GM23338 (cell line): ENCODE data around the gene CCDC187. TPM values are rescaled to one million over a fixed set of nuclear protein-coding genes. Genes with fewer than 3 reads are reported as not detected.

ENCODE experiments used
- ATAC-seq: fragments of 200-7000 bp; cut with Tn5 transposase; 3 replicates; pipeline ENCODE4 v1.9.1; 2020
- DNase-seq: peaks from one replicate; pipeline ENCODE4 v3.0.0-alpha.2; 2015; ENCODE audit warnings: low spot score
- H2AFZ ChIP-seq: fragments of 200-600 bp; sonication (generic); 2 replicates; pipeline ENCODE4 v1.8.0; 2016; ENCODE audit warnings: antibody characterized with exemption, mild to moderate bottlenecking, moderate library complexity
- H3F3A ChIP-seq: fragments of 200-600 bp; sonication (generic); replicated peaks from 2 replicates; pipeline ENCODE4 v1.8.0; 2017; ENCODE audit warnings: antibody characterized with exemption, mixed run types, low read depth
- H3K27ac ChIP-seq: fragments of 200-600 bp; sonication (generic); 2 replicates; pipeline ENCODE4 v1.6.1; 2016; ENCODE audit warnings: low read depth
- H3K27me3 ChIP-seq: fragments of 200-600 bp; sonication (generic); 2 replicates; pipeline ENCODE4 v1.8.0; 2016; ENCODE audit warnings: mild to moderate bottlenecking, mixed run types, moderate library complexity; ENCODE audit not compliant: insufficient read depth
- H3K36me3 ChIP-seq: fragments of 200-600 bp; sonication (generic); 2 replicates; pipeline ENCODE4 v1.8.0; 2016; ENCODE audit warnings: mild to moderate bottlenecking; ENCODE audit not compliant: insufficient read depth
- H3K4me1 ChIP-seq: fragments of 200-600 bp; sonication (generic); 2 replicates; pipeline ENCODE4 v1.8.0; 2016; ENCODE audit warnings: mild to moderate bottlenecking, moderate library complexity; ENCODE audit not compliant: insufficient read depth
- H3K4me2 ChIP-seq: fragments of 200-600 bp; sonication (generic); 2 replicates; pipeline ENCODE4 v1.7.1; 2017; ENCODE audit warnings: mixed run types
- H3K4me3 ChIP-seq: fragments of 200-600 bp; sonication (generic); 2 replicates; pipeline ENCODE4 v1.6.1; 2016; ENCODE audit warnings: mixed run types
- H3K79me2 ChIP-seq: fragments of 200-600 bp; sonication (generic); replicated peaks from 2 replicates; pipeline ENCODE4 v1.8.0; 2017; ENCODE audit warnings: mild to moderate bottlenecking; ENCODE audit not compliant: insufficient read depth
- H3K9me2 ChIP-seq: fragments of 200-600 bp; sonication (generic); 2 replicates; pipeline ENCODE4 v1.8.0; 2017; ENCODE audit not compliant: insufficient read depth
- H4K20me1 ChIP-seq: fragments of 200-600 bp; sonication (generic); replicated peaks from 2 replicates; pipeline ENCODE4 v1.8.0; 2017; ENCODE audit warnings: mild to moderate bottlenecking; ENCODE audit not compliant: insufficient read depth
- H3K27ac Mint-ChIP-seq: 2 replicates; pipeline ENCODE4 v1.8.0; 2020; ENCODE audit warnings: inconsistent platforms, mild to moderate bottlenecking, moderate library complexity, mixed read lengths
- H3K27me3 Mint-ChIP-seq: 3 replicates; pipeline ENCODE4 v1.8.0; 2022; ENCODE audit warnings: low read depth, mild to moderate bottlenecking, moderate library complexity, mixed read lengths, inconsistent platforms; ENCODE audit not compliant: insufficient read depth, poor library complexity
- H3K36me3 Mint-ChIP-seq: 3 replicates; pipeline ENCODE4 v1.8.0; 2021; ENCODE audit warnings: low read depth, mild to moderate bottlenecking, inconsistent platforms, moderate library complexity, mixed read lengths
- H3K4me1 Mint-ChIP-seq: 3 replicates; pipeline ENCODE4 v1.8.0; 2020; ENCODE audit warnings: mild to moderate bottlenecking, inconsistent platforms, mixed read lengths
- H3K4me3 Mint-ChIP-seq: 3 replicates; pipeline ENCODE4 v1.8.0; 2021; ENCODE audit warnings: moderate library complexity, mild to moderate bottlenecking, inconsistent platforms, mixed read lengths
- H3K9me3 Mint-ChIP-seq: 3 replicates; pipeline ENCODE4 v1.8.0; 2020; ENCODE audit warnings: moderate library complexity, mild to moderate bottlenecking, inconsistent platforms, mixed read lengths
- CREB1 ChIP-seq: fragments of 250-450 bp; sonication (Bioruptor Pico); IDR thresholded peaks from 2 replicates; pipeline ENCODE4 v1.5.0; 2020; ENCODE audit warnings: low read depth, mild to moderate bottlenecking, moderate library complexity
- CTCF ChIP-seq, 2 experiments: fragments of 200-600 bp in 1 of 2; sonication (generic) in 1 of 2; conservative IDR thresholded peaks; 2 replicates each; pipeline versions ENCODE4 v1.5.1 to v1.6.1; 2016 to 2017; ENCODE audit warnings: antibody characterized with exemption in 2 of 2, low read depth in 2 of 2, mild to moderate bottlenecking in 2 of 2, moderate library complexity in 1 of 2
- ETS1 ChIP-seq: IDR thresholded peaks from 2 replicates; pipeline ENCODE4 v1.6.1; 2016; ENCODE audit warnings: antibody characterized with exemption
- EZH2 ChIP-seq: fragments of 200-600 bp; sonication (generic); IDR thresholded peaks from one replicate; pipeline ENCODE4 v1.8.0; 2017; ENCODE audit warnings: antibody characterized with exemption, mild to moderate bottlenecking, low read depth; ENCODE audit not compliant: unreplicated experiment
- EZH2phosphoT487 ChIP-seq: fragments of 200-600 bp; sonication (generic); IDR thresholded peaks from one replicate; pipeline ENCODE4 v1.8.1; 2018; ENCODE audit warnings: antibody characterized with exemption; ENCODE audit not compliant: unreplicated experiment
- JUNB ChIP-seq: IDR thresholded peaks from one replicate; pipeline ENCODE4 v1.6.1; 2016; ENCODE audit warnings: antibody characterized with exemption; ENCODE audit not compliant: unreplicated experiment
- NANOG ChIP-seq: IDR thresholded peaks from 2 replicates; pipeline ENCODE4 v1.6.1; 2016; ENCODE audit warnings: antibody characterized with exemption, borderline replicate concordance
- POLR2AphosphoS5 ChIP-seq: IDR thresholded peaks from 2 replicates; pipeline ENCODE4 v1.6.1; 2016; ENCODE audit warnings: antibody characterized with exemption, low read depth
- REST ChIP-seq: IDR thresholded peaks from one replicate; pipeline ENCODE4 v1.6.1; 2018; ENCODE audit warnings: antibody characterized with exemption; ENCODE audit not compliant: unreplicated experiment
- STAT1 ChIP-seq: IDR thresholded peaks from one replicate; pipeline ENCODE4 v1.6.1; 2016; ENCODE audit warnings: antibody characterized with exemption; ENCODE audit not compliant: unreplicated experiment
- ZNF114 ChIP-seq: fragments of 250-450 bp; sonication (Bioruptor Pico); IDR thresholded peaks from 2 replicates; pipeline ENCODE4 v1.5.0; 2020; ENCODE audit warnings: mild to moderate bottlenecking, moderate library complexity
- ZNF331 ChIP-seq: fragments of 250-450 bp; sonication (Bioruptor Pico); IDR thresholded peaks from 2 replicates; pipeline ENCODE4 v1.5.0; 2020; ENCODE audit warnings: low read depth, mild to moderate bottlenecking, moderate library complexity
- ZNF462 ChIP-seq: fragments of 250-450 bp; sonication (Bioruptor Pico); IDR thresholded peaks from 2 replicates; pipeline ENCODE4 v1.5.0; 2020; ENCODE audit warnings: mild to moderate bottlenecking, moderate library complexity
- polyA plus RNA-seq: library from polyadenylated mRNA; unstranded; fragments of >200 nt; fragmentation: Nextera tagmentation; extraction: Ambion mirVana; gene quantifications from 2 replicates; pipeline ENCODE4 v1.2.1, GENCODE V29; 2016
- total RNA-seq: library from RNA; depleted of rRNA; stranded (reverse); fragments of >200 nt; shearing (Covaris generic); gene quantifications from 2 replicates; pipeline ENCODE4 v1.2.3, GENCODE V29; 2014

CCDC187 gene
- total and polyA plus RNA-seq, 2 experiments from 2014 or later: 0.14 TPM; not detected in 1

- peaks cover 14% of the 10 kb centered on the region for H3K4me1 Mint-ChIP-seq
- Histone ChIP-seq H3F3A (0 out of 2 replicates have a peak, but pooled peaks cover 2% of the 10 kb centered on the region), H3K27me3 (no peaks in the 10 kb centered on the region), H4K20me1 (peaks cover 44% of the 10 kb centered on the region), H3K36me3 (no peaks in the 10 kb centered on the region), H3K4me1 (no peaks in the 10 kb centered on the region), H3K79me2 (peaks cover 80% of the 10 kb centered on the region), H3K27ac (no peak overlapping the region), H3K9me2 (no peaks in the 10 kb centered on the region), H3K4me3 (no peak overlapping the region), H3K4me2 (no peak overlapping the region), H2AFZ (no peak overlapping the region)
- TF ChIP-seq REST (no peak), ZNF462 (CRISPR knock-in tag) (no peak), POLR2AphosphoS5 (no peak), CREB1 (no peak), CTCF (conservative IDR thresholded peaks at IDR 0.05; ENCODE audit: low read depth in 2 of 2) (no peak), EZH2 (no peak), EZH2phosphoT487 (no peak), STAT1 (no peak), NANOG (no peak), JUNB (no peak), ZNF331 (no peak), ETS1 (no peak), ZNF114 (CRISPR knock-in tag) (no peak)
- no peak overlapping the region for H3K4me3 Mint-ChIP-seq
- no peak overlapping the region for H3K27ac Mint-ChIP-seq
- H3K9me3 Mint-ChIP-seq: no peaks in the 10 kb centered on the region
- peaks cover 3% of the 10 kb centered on the region; the same call in 2 of the 3 replicates for H3K36me3 Mint-ChIP-seq
- ATAC-seq: no peak
- DNase-seq: no peak
- H3K27me3 Mint-ChIP-seq: peaks cover 4% of the 10 kb centered on the region
Measured at GRCh38 chr9:136232969-136233368, 70.9 kb downstream of the CCDC187 start.
